ENCODE data around the gene SOX3. TPM values are rescaled to one million over a fixed set of nuclear protein-coding genes. Genes with fewer than 3 reads are reported as not detected.

SOX3 gene
- total and polyA plus RNA-seq, 2 donors (not counting 3 experiments of a cell fraction or from before 2014, with no cell fraction given) = not detected

DNA sequence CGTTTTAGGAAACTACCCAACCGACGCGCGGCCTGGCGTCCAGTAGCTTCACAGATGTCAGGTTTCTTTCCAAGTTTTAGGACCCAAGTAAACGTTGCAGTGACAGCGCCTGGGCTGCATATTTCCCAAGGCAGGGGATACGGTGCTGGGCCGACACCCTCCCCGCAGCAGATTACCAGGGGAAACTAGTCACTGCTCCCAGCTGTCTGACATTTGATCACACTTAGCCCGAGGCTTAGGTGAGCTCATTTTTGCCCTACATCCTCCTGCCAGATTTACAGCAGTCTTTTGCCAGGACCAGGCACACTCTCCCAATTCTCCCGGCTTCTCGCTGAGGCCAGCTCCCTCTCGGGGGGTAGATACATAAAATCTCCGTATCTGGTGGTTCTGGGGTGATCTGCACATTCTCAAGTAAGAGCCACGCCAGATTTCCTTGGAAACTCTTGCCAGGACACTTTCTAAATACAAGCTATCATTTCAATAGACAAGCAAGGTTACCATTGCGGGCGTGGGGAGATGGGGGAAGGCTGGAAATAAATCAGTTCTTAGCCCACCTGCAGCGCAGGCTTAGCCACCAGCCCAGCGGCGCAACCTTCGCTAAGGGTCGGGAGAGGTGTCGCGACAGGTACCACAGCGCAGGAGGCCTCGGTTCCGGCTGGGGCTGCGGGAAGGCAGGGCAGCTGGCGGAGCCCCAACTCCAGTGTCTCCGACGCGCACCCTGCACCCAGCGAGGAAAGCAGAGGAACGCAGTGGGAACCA lies 2.5 kb upstream of the SOX3 start:
- Histone ChIP-seq H3K27me3 (ENCODE audit: control insufficient read depth in 2 of 2, insufficient read depth in 2 of 2, low read length in 2 of 2) (peaks cover 48 to 62% of the 10 kb centered on the region in 2 experiments), H3K9me3 (replicated peaks; ENCODE audit: control insufficient read depth, insufficient read depth, low read length) (no peaks in the 10 kb centered on the region), H3K9me1 (replicated peaks; ENCODE audit: control insufficient read depth, extremely low read depth, insufficient read depth, low read length) (no peaks in the 10 kb centered on the region), H3K27ac (ENCODE audit: insufficient read depth, low read depth, low read length) (no peak overlapping the region), H3K36me3 (ENCODE audit: control insufficient read depth in 2 of 2, extremely low read depth in 1 of 2, insufficient read depth in 2 of 2, low read length in 2 of 2) (no peaks in the 10 kb centered on the region), H3K9ac (replicated peaks; ENCODE audit: extremely low read depth, insufficient read depth, low read length) (no peak overlapping the region), H3K4me2 (ENCODE audit: insufficient read depth, low read length) (no peak overlapping the region), H4K20me1 (replicated peaks; ENCODE audit: control insufficient read depth, extremely low read depth, insufficient read depth, low read length) (no peaks in the 10 kb centered on the region), H2AFZ (ENCODE audit: low read depth, low read length) (no peak overlapping the region), H3K79me2 (ENCODE audit: control insufficient read depth, insufficient read depth, low read length) (no peaks in the 10 kb centered on the region), H3K4me3 (replicated peaks in 1 of 3; ENCODE audit: insufficient read depth in 1 of 3, low read depth in 1 of 3, low read length in 3 of 3) (no peak overlapping the region), H3K4me1 (ENCODE audit: control insufficient read depth, extremely low read depth, insufficient read depth, low read length) (no peaks in the 10 kb centered on the region)
- ChIA-PET CTCF (no interaction called here), POLR2A (no interaction called here)
- intact Hi-C loops (cut with micrococcal nuclease) = loop anchor here (10.0 kb wide), 1 partner anchor 453 kb away; no protein-coding TSS in a partner anchor
- DNase-seq (ENCODE audit: low read depth, low spot score) (no peak), FAIRE-seq (no peak)
- TF ChIP-seq, protein P1, sequence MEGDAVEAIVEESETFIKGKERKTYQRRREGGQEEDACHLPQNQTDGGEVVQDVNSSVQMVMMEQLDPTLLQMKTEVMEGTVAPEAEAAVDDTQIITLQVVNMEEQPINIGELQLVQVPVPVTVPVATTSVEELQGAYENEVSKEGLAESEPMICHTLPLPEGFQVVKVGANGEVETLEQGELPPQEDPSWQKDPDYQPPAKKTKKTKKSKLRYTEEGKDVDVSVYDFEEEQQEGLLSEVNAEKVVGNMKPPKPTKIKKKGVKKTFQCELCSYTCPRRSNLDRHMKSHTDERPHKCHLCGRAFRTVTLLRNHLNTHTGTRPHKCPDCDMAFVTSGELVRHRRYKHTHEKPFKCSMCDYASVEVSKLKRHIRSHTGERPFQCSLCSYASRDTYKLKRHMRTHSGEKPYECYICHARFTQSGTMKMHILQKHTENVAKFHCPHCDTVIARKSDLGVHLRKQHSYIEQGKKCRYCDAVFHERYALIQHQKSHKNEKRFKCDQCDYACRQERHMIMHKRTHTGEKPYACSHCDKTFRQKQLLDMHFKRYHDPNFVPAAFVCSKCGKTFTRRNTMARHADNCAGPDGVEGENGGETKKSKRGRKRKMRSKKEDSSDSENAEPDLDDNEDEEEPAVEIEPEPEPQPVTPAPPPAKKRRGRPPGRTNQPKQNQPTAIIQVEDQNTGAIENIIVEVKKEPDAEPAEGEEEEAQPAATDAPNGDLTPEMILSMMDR (IDR thresholded peaks at IDR 0.05; ENCODE audit: extremely low read depth in 1 of 2, insufficient read depth in 1 of 2, low read depth in 1 of 2, low read length in 2 of 2) = no peak
- no peak for TF ChIP-seq JUN (IDR thresholded peaks at IDR 0.05; ENCODE audit: borderline replicate concordance, insufficient read depth, insufficient read length, low read depth)
- dilution Hi-C loops (cut with MboI; ENCODE audit: extremely low pct_ligation_motif_present, low sequenced_read_pairs) = no loop called here
- no TSS peak for BruUV-seq (replicated peaks)
